Measurements from ENCODE around the gene CLCN2.

Gene CLCN2

DNA sequence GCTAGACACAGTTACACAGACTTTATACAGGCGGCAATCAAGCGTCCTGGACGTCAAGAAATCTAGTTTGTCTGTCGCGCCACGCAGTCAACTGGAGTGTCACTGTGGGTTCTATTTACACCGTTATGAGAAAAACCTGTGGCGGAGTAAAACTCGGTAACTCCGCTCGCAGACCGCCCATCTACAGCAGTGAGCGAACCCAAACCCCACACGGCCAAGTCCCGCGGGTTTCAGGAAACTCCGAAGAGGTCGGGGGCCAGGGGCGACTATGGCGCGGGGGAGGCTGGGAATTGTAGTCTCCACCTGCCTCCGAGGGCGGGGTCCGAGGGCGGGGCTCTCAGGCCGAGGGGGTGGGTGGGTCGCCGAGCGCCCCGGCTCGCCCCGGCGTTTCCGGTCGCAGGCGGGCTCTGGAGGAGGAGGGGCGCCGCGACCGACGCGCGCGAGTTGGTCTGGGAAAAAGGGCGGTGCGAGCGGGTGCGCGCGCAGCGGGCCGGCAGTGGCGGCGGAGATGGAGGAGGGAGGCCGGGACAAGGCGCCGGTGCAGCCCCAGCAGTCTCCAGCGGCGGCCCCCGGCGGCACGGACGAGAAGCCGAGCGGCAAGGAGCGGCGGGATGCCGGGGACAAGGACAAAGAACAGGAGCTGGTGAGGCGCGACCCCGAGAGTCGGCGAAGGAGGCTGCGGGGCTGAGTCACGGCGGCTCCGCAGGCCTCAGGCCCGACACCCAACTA is 62.5 kb downstream of the CLCN2 start, which contains the start of gene PSMD2:
TSS of gene PSMD2 (plus strand) at position 483 of the 729 bp plus-strand sequence. CDS start at position 509, 26 bp downstream.
- TF ChIP-seq EZH2phosphoT487 (IDR thresholded peaks at IDR 0.05; ENCODE audit: low read length) (no peak), EZH2 (optimal IDR thresholded peaks at IDR 0.05; ENCODE audit: low read depth, low read length) (no peak)
- TF ChIP-seq, protein P1, sequence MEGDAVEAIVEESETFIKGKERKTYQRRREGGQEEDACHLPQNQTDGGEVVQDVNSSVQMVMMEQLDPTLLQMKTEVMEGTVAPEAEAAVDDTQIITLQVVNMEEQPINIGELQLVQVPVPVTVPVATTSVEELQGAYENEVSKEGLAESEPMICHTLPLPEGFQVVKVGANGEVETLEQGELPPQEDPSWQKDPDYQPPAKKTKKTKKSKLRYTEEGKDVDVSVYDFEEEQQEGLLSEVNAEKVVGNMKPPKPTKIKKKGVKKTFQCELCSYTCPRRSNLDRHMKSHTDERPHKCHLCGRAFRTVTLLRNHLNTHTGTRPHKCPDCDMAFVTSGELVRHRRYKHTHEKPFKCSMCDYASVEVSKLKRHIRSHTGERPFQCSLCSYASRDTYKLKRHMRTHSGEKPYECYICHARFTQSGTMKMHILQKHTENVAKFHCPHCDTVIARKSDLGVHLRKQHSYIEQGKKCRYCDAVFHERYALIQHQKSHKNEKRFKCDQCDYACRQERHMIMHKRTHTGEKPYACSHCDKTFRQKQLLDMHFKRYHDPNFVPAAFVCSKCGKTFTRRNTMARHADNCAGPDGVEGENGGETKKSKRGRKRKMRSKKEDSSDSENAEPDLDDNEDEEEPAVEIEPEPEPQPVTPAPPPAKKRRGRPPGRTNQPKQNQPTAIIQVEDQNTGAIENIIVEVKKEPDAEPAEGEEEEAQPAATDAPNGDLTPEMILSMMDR (IDR thresholded peaks at IDR 0.05; ENCODE audit: low read length), result no peak
- H3K4me2 ChIP-seq (ENCODE audit: low read depth, low read length), result peak within 1 kb of the TSS; percentile 96
- H3K9ac ChIP-seq (ENCODE audit: low read length), result peak within 1 kb of the TSS; percentile 74
- H3K4me3 ChIP-seq (ENCODE audit: low read length), result peak within 1 kb of the TSS; percentile 92
- H3K9me2 ChIP-seq (replicated peaks; ENCODE audit: insufficient read depth, low read length), result no peaks in the 10 kb centered on the region
- H3K4me1 ChIP-seq (ENCODE audit: low read length), result peaks cover 10% of the 10 kb centered on the region
- peak within 1 kb of the TSS; percentile 80 for H2AFZ ChIP-seq (ENCODE audit: low read length)
- H3F3A ChIP-seq (ENCODE audit: insufficient read depth, low read length), result peaks cover 7% of the 10 kb centered on the region
- H4K20me1 ChIP-seq (ENCODE audit: insufficient read depth, low read length), result no peaks in the 10 kb centered on the region
- peak; percentile 99 for DNase-seq
- no peaks in the 10 kb centered on the region for H3K9me3 ChIP-seq (replicated peaks; ENCODE audit: insufficient read depth, low read length)
- peak within 1 kb of the TSS; percentile 21; the same call in 1 of the 2 replicates for H3K27ac ChIP-seq (ENCODE audit: low read length)
- H3K79me2 ChIP-seq (ENCODE audit: low read length), result peaks cover 48% of the 10 kb centered on the region
- H3K27me3 ChIP-seq (replicated peaks; ENCODE audit: insufficient read depth, low read length), result peaks cover 7% of the 10 kb centered on the region; the same call in 1 of the 2 replicates
- H3K36me3 ChIP-seq (replicated peaks; ENCODE audit: insufficient read depth, low read length), result peaks cover 27% of the 10 kb centered on the region

DNA sequence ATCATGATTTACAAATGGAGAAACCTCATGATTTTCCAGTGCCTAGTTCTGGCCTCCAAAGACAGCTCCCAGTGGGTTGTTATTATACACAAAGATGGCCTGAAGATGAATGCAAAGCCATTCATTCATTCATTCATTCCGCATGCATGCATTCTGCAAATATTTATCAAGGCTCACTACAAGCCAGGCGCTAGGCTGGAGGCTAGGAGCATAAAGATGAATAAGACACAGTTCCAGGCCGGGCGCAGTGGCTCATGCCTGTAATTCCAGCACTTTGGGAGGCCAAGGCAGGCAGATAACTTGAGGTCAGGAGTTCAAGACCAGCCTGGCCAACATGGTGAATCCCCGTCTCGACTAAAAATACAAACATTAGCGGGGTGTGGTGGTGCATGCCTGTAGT is 64.8 kb downstream of the CLCN2 start:
- TF ChIP-seq, protein P1 (IDR thresholded peaks at IDR 0.05; ENCODE audit: low read length), result no peak
- no peak for TF ChIP-seq EZH2 (optimal IDR thresholded peaks at IDR 0.05; ENCODE audit: low read depth, low read length)
- no peak for TF ChIP-seq EZH2phosphoT487 (IDR thresholded peaks at IDR 0.05; ENCODE audit: low read length)
- no peaks in the 10 kb centered on the region for H3K9me3 ChIP-seq (replicated peaks; ENCODE audit: insufficient read depth, low read length)
- peaks cover 20% of the 10 kb centered on the region; the same call in 1 of the 2 replicates for H3K27me3 ChIP-seq (replicated peaks; ENCODE audit: insufficient read depth, low read length)
- H3K79me2 ChIP-seq (ENCODE audit: low read length), result peaks cover 26% of the 10 kb centered on the region
- H3K9ac ChIP-seq (ENCODE audit: low read length), result no peak overlapping the region
- H3K4me3 ChIP-seq (ENCODE audit: low read length), result no peak overlapping the region
- DNase-seq, result no peak
- no peaks in the 10 kb centered on the region for H3K9me2 ChIP-seq (replicated peaks; ENCODE audit: insufficient read depth, low read length)
- peaks cover 7% of the 10 kb centered on the region for H3F3A ChIP-seq (ENCODE audit: insufficient read depth, low read length)
- no peak overlapping the region for H2AFZ ChIP-seq (ENCODE audit: low read length)
- no peak overlapping the region for H3K27ac ChIP-seq (ENCODE audit: low read length)
- no peaks in the 10 kb centered on the region for H4K20me1 ChIP-seq (ENCODE audit: insufficient read depth, low read length)
- H3K4me1 ChIP-seq (ENCODE audit: low read length), result peaks cover 10% of the 10 kb centered on the region
- no peak overlapping the region for H3K4me2 ChIP-seq (ENCODE audit: low read depth, low read length)
- peaks cover 4% of the 10 kb centered on the region for H3K36me3 ChIP-seq (replicated peaks; ENCODE audit: insufficient read depth, low read length)
